Astrocyte (in vitro differentiated cells and primary cell): ENCODE measurements around the gene NOL8. TPM values are rescaled to one million over a fixed set of nuclear protein-coding genes. Genes with fewer than 3 reads are reported as not detected.

Source experiments
- DNase-seq: peaks from one replicate; pipeline ENCODE4 v3.0.0-alpha.2; 2010; ENCODE audit warnings: low read depth
- FAIRE-seq: peaks from 2 replicates; lab custom pipeline; 2011; peaks lifted over from hg19 to GRCh38; lab: Jason Lieb, UNC
- H2AFZ ChIP-seq: 2 replicates; pipeline ENCODE4 v1.6.0; 2012; ENCODE audit warnings: low read depth, low read length, inconsistent platforms
- H3K27ac ChIP-seq: 2 replicates; pipeline ENCODE4 v1.5.1; 2011; ENCODE audit warnings: low read depth, low read length, inconsistent platforms
- H3K27me3 ChIP-seq: 2 replicates; pipeline ENCODE4 v1.6.0; 2011; ENCODE audit warnings: low read length, inconsistent platforms; ENCODE audit not compliant: insufficient read depth
- H3K36me3 ChIP-seq: 2 replicates; pipeline ENCODE4 v1.5.1; 2011; ENCODE audit warnings: low read length, inconsistent platforms; ENCODE audit not compliant: insufficient read depth
- H3K4me1 ChIP-seq: 2 replicates; pipeline ENCODE4 v1.5.1; 2011; ENCODE audit warnings: low read length, inconsistent platforms; ENCODE audit not compliant: insufficient read depth
- H3K4me2 ChIP-seq: 2 replicates; pipeline ENCODE4 v1.6.0; 2012; ENCODE audit warnings: low read length, inconsistent platforms
- H3K4me3 ChIP-seq: 2 replicates; pipeline ENCODE4 v1.5.1; 2011; ENCODE audit warnings: low read depth, mild to moderate bottlenecking, low read length, inconsistent platforms; ENCODE audit not compliant: insufficient read depth
- H3K79me2 ChIP-seq: 2 replicates; pipeline ENCODE4 v1.6.0; 2012; ENCODE audit warnings: mild to moderate bottlenecking, low read length, inconsistent platforms; ENCODE audit not compliant: insufficient read depth
- H3K9ac ChIP-seq: 2 replicates; pipeline ENCODE4 v1.6.0; 2012; ENCODE audit warnings: mild to moderate bottlenecking, low read length, inconsistent platforms
- H3K9me3 ChIP-seq: 2 replicates; pipeline ENCODE4 v1.5.1; 2012; ENCODE audit warnings: low read depth, mild to moderate bottlenecking, low read length, inconsistent platforms; ENCODE audit not compliant: insufficient read depth
- H4K20me1 ChIP-seq: 2 replicates; pipeline ENCODE4 v1.6.0; 2012; ENCODE audit warnings: low read length, inconsistent platforms; ENCODE audit not compliant: insufficient read depth
- H3K27ac Mint-ChIP-seq: one replicate; pipeline ENCODE4 v1.8.0; 2021; ENCODE audit warnings: mild to moderate bottlenecking, mixed read lengths; ENCODE audit not compliant: unreplicated experiment
- H3K27me3 Mint-ChIP-seq: one replicate; pipeline ENCODE4 v1.8.0; 2021; ENCODE audit warnings: low read depth, mixed read lengths; ENCODE audit not compliant: unreplicated experiment
- H3K36me3 Mint-ChIP-seq: one replicate; pipeline ENCODE4 v1.8.0; 2021; ENCODE audit warnings: low read depth, mixed read lengths; ENCODE audit not compliant: unreplicated experiment
- H3K4me1 Mint-ChIP-seq: one replicate; pipeline ENCODE4 v1.8.0; 2021; ENCODE audit warnings: low read depth, mixed read lengths; ENCODE audit not compliant: unreplicated experiment
- H3K4me3 Mint-ChIP-seq: one replicate; pipeline ENCODE4 v1.8.0; 2021; ENCODE audit warnings: mild to moderate bottlenecking, moderate library complexity, mixed read lengths; ENCODE audit not compliant: unreplicated experiment
- H3K9me3 Mint-ChIP-seq: one replicate; pipeline ENCODE4 v1.8.0; 2021; ENCODE audit warnings: mild to moderate bottlenecking, mixed read lengths; ENCODE audit not compliant: unreplicated experiment
- EZH2 ChIP-seq: IDR thresholded peaks from 2 replicates; pipeline ENCODE4 v1.6.1; 2012; ENCODE audit warnings: mild to moderate bottlenecking, low read length, inconsistent platforms; ENCODE audit not compliant: insufficient read depth
- total RNA-seq: library from RNA; stranded (reverse); gene quantifications from 2 replicates; pipeline ENCODE4 v1.2.1, GENCODE V29; 2021
- TF ChIP-seq, protein P1 (sequence below): IDR thresholded peaks from 2 replicates; pipeline ENCODE4 v1.5.1; 2011; ENCODE audit warnings: low read depth, mild to moderate bottlenecking, inconsistent platforms, low read length, moderate library complexity; ENCODE audit not compliant: insufficient read depth

NOL8 gene
- total RNA-seq, 1 donor from 2014 or later, result 33.1 TPM

DNA sequence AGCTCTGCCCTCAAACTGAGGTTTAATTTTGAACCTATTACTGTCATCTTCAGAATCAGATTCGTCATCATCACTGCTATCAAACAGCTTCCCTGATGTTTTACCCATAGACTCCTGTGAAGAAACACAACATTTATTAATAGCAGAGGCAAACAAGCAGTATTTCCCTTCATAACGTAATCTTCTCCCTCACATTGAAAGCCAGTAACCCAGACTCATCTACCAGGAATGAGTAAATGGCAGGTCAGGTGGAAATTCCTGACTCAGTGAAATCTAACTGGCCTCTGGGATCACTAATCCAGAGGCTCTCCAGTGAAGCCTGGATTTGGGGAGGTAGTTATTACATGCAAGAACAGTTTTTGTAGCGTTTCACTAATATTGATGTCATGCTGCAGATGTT, 14.6 kb downstream of the NOL8 start:
- Histone ChIP-seq H3K4me2 (no peak overlapping the region), H3K4me3 (no peak overlapping the region), H3K4me1 (no peaks in the 10 kb centered on the region), H3K36me3 (peaks cover 41% of the 10 kb centered on the region), H3K9me3 (no peaks in the 10 kb centered on the region), H3K9ac (no peak overlapping the region), H3K79me2 (peaks cover 22% of the 10 kb centered on the region), H4K20me1 (peaks cover 12% of the 10 kb centered on the region), H3K27me3 (no peaks in the 10 kb centered on the region), H2AFZ (no peak overlapping the region), H3K27ac (no peak overlapping the region)
- no peaks in the 10 kb centered on the region for H3K27me3 Mint-ChIP-seq
- DNase-seq (no peak), FAIRE-seq (no peak)
- TF ChIP-seq, protein P1, sequence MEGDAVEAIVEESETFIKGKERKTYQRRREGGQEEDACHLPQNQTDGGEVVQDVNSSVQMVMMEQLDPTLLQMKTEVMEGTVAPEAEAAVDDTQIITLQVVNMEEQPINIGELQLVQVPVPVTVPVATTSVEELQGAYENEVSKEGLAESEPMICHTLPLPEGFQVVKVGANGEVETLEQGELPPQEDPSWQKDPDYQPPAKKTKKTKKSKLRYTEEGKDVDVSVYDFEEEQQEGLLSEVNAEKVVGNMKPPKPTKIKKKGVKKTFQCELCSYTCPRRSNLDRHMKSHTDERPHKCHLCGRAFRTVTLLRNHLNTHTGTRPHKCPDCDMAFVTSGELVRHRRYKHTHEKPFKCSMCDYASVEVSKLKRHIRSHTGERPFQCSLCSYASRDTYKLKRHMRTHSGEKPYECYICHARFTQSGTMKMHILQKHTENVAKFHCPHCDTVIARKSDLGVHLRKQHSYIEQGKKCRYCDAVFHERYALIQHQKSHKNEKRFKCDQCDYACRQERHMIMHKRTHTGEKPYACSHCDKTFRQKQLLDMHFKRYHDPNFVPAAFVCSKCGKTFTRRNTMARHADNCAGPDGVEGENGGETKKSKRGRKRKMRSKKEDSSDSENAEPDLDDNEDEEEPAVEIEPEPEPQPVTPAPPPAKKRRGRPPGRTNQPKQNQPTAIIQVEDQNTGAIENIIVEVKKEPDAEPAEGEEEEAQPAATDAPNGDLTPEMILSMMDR, result no peak
- no peak for TF ChIP-seq EZH2
- H3K36me3 Mint-ChIP-seq, result peaks cover 19% of the 10 kb centered on the region
- H3K4me1 Mint-ChIP-seq, result peaks cover 7% of the 10 kb centered on the region
- no peak overlapping the region for H3K27ac Mint-ChIP-seq
- H3K9me3 Mint-ChIP-seq, result no peaks in the 10 kb centered on the region
- no peak overlapping the region for H3K4me3 Mint-ChIP-seq

DNA sequence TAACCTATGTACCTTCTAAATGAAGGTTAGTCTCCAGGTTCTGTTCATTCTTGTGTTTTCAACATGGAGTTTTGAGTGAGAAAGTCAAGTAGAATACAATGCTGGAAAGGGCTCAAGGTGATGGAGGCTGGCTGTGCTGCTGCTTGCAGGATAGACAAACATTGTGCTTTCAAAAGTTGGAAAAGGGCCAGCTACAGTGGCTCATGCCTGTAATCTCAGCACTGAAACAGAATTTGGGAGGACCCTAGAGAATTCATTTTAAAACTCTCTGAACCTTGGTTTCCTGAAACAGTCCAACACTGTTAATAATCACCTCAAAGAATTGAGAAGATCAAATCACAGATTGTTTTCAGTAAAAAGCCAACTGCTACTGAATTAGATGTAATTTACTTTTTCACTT, 16.3 kb downstream of the NOL8 start:
- no peaks in the 10 kb centered on the region for H3K4me1 ChIP-seq
- peaks cover 12% of the 10 kb centered on the region for H4K20me1 ChIP-seq
- no peak overlapping the region for H3K9ac ChIP-seq
- Mint-ChIP-seq H3K4me1 (peaks cover 7% of the 10 kb centered on the region), H3K9me3 (no peaks in the 10 kb centered on the region), H3K36me3 (peaks cover 11% of the 10 kb centered on the region), H3K27me3 (no peaks in the 10 kb centered on the region), H3K27ac (no peak overlapping the region), H3K4me3 (no peak overlapping the region)
- no peak for TF ChIP-seq EZH2
- TF ChIP-seq, protein P1, result no peak
- DNase-seq (no peak), FAIRE-seq (no peak)
- no peak overlapping the region for H2AFZ ChIP-seq
- H3K4me3 ChIP-seq, result no peak overlapping the region
- peaks cover 22% of the 10 kb centered on the region for H3K79me2 ChIP-seq
- no peaks in the 10 kb centered on the region for H3K27me3 ChIP-seq
- H3K27ac ChIP-seq, result no peak overlapping the region
- H3K9me3 ChIP-seq, result no peaks in the 10 kb centered on the region
- peaks cover 51% of the 10 kb centered on the region for H3K36me3 ChIP-seq
- no peak overlapping the region for H3K4me2 ChIP-seq

DNA sequence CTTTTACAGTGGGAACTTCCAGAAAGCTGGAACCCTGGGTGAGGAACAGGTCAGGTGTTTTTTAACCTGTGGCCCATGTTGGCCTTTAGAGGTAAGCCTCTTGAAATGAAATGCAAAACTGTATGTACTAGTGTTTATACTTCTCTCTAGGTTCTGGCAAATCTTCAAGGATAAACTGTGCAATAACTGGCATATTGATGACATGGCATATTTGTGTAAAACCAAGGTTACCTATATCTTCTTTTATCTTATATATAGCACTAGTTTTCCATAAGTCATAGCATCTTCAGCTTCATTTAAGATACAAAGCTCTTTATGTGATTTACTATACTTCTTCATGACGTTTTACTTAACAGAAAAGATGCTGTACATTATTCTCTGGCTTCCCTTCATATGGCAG, 24.2 kb downstream of the NOL8 start:
- Histone ChIP-seq H3K27me3 (no peaks in the 10 kb centered on the region), H3K79me2 (no peaks in the 10 kb centered on the region), H3K4me2 (no peak overlapping the region), H3K4me1 (no peaks in the 10 kb centered on the region), H3K36me3 (peaks cover 70% of the 10 kb centered on the region), H4K20me1 (no peaks in the 10 kb centered on the region), H3K27ac (no peak overlapping the region), H2AFZ (no peak overlapping the region), H3K9ac (no peak overlapping the region), H3K4me3 (no peak overlapping the region), H3K9me3 (no peaks in the 10 kb centered on the region)
- Mint-ChIP-seq H3K4me1 (no peaks in the 10 kb centered on the region), H3K9me3 (no peaks in the 10 kb centered on the region), H3K27ac (no peak overlapping the region), H3K27me3 (no peaks in the 10 kb centered on the region), H3K36me3 (peaks cover 6% of the 10 kb centered on the region), H3K4me3 (no peak overlapping the region)
- FAIRE-seq, result no peak
- no peak for DNase-seq
- TF ChIP-seq, protein P1, result no peak
- no peak for TF ChIP-seq EZH2
